Measurements from ENCODE around the gene NT5C2.
"Not testable (repeated sequence)": the region's sequence is repeated elsewhere in the genome, so short reads cannot be mapped to it uniquely, and the experiment has no call there.

Gene NT5C2

GRCh38 chr10:103224133-103224532, 31.1 kb upstream of the NT5C2 start:
- Histone ChIP-seq H3K4me1 (ENCODE audit: control insufficient read depth, low read length) (no peaks in the 10 kb centered on the region), H3K27me3 (ENCODE audit: control insufficient read depth, low read length) (no peaks in the 10 kb centered on the region), H4K20me1 (ENCODE audit: control insufficient read depth, insufficient read depth, low read depth, low read length) (no peaks in the 10 kb centered on the region), H3K4me3 (ENCODE audit: low read length) (no peak overlapping the region), H3K9me3 (ENCODE audit: control insufficient read depth, insufficient read depth, low read length) (peaks cover 10% of the 10 kb centered on the region; the same call in 1 of the 2 replicates), H3F3A (ENCODE audit: control insufficient read depth, insufficient read depth) (no peaks in the 10 kb centered on the region), H3K79me2 (ENCODE audit: control insufficient read depth, low read length) (no peaks in the 10 kb centered on the region), H3K4me2 (ENCODE audit: low read length) (no peak overlapping the region), H3K36me3 (ENCODE audit: control insufficient read depth, low read length) (no peaks in the 10 kb centered on the region), H3K27ac (ENCODE audit: low read depth, low read length) (no peak overlapping the region), H3K9me2 (replicated peaks; ENCODE audit: control insufficient read depth, low read length) (no peaks in the 10 kb centered on the region)
- TF ChIP-seq CTCF (IDR thresholded peaks at IDR 0.05; ENCODE audit: low read depth, low read length, poor library complexity, severe bottlenecking): no peak
- no peak for TF ChIP-seq EZH2phosphoT487 (IDR thresholded peaks at IDR 0.05; ENCODE audit: borderline replicate concordance, low read length)

GRCh38 chr10:103216362-103216761, 23.3 kb upstream of the NT5C2 start:
- H3K36me3 ChIP-seq (ENCODE audit: control insufficient read depth, low read length); H3K4me2 ChIP-seq (ENCODE audit: low read length); H3K4me1 ChIP-seq (ENCODE audit: control insufficient read depth, low read length); H3K9me2 ChIP-seq (replicated peaks; ENCODE audit: control insufficient read depth, low read length); H3F3A ChIP-seq (ENCODE audit: control insufficient read depth, insufficient read depth); H3K4me3 ChIP-seq (ENCODE audit: low read length); H3K79me2 ChIP-seq (ENCODE audit: control insufficient read depth, low read length); H4K20me1 ChIP-seq (ENCODE audit: control insufficient read depth, insufficient read depth, low read depth, low read length); H3K27me3 ChIP-seq (ENCODE audit: control insufficient read depth, low read length); H3K9me3 ChIP-seq (ENCODE audit: control insufficient read depth, insufficient read depth, low read length); H3K27ac ChIP-seq (ENCODE audit: low read depth, low read length): not testable (repeated sequence)

GRCh38 chr10:103215601-103216000, 22.5 kb upstream of the NT5C2 start:
- Histone ChIP-seq H3F3A (ENCODE audit: control insufficient read depth, insufficient read depth) (no peaks in the 10 kb centered on the region), H4K20me1 (ENCODE audit: control insufficient read depth, insufficient read depth, low read depth, low read length) (no peaks in the 10 kb centered on the region), H3K4me1 (ENCODE audit: control insufficient read depth, low read length) (no peaks in the 10 kb centered on the region), H3K9me2 (replicated peaks; ENCODE audit: control insufficient read depth, low read length) (no peaks in the 10 kb centered on the region), H3K27ac (ENCODE audit: low read depth, low read length) (no peak overlapping the region), H3K4me2 (ENCODE audit: low read length) (no peak overlapping the region), H3K4me3 (ENCODE audit: low read length) (no peak overlapping the region), H3K9me3 (ENCODE audit: control insufficient read depth, insufficient read depth, low read length) (0 out of 2 replicates have a peak, but pooled peaks cover 5% of the 10 kb centered on the region), H3K36me3 (ENCODE audit: control insufficient read depth, low read length) (no peaks in the 10 kb centered on the region), H3K79me2 (ENCODE audit: control insufficient read depth, low read length) (no peaks in the 10 kb centered on the region), H3K27me3 (ENCODE audit: control insufficient read depth, low read length) (no peaks in the 10 kb centered on the region)
- TF ChIP-seq EZH2phosphoT487 (IDR thresholded peaks at IDR 0.05; ENCODE audit: borderline replicate concordance, low read length): no peak
- no peak for TF ChIP-seq CTCF (IDR thresholded peaks at IDR 0.05; ENCODE audit: low read depth, low read length, poor library complexity, severe bottlenecking)

- not testable (repeated sequence) for H3K4me1 ChIP-seq (ENCODE audit: control insufficient read depth, low read length); H3K9me2 ChIP-seq (replicated peaks; ENCODE audit: control insufficient read depth, low read length)
These were observed 17.2 kb upstream of the NT5C2 start for GRCh38 chr10:103210262-103210661.

GRCh38 chr10:103207643-103208042, 14.6 kb upstream of the NT5C2 start:
- H3K4me2 ChIP-seq (ENCODE audit: low read length); H3K9me2 ChIP-seq (replicated peaks; ENCODE audit: control insufficient read depth, low read length); H3K27me3 ChIP-seq (ENCODE audit: control insufficient read depth, low read length); H3F3A ChIP-seq (ENCODE audit: control insufficient read depth, insufficient read depth); H4K20me1 ChIP-seq (ENCODE audit: control insufficient read depth, insufficient read depth, low read depth, low read length); H3K27ac ChIP-seq (ENCODE audit: low read depth, low read length); H3K36me3 ChIP-seq (ENCODE audit: control insufficient read depth, low read length); H3K4me3 ChIP-seq (ENCODE audit: low read length); H3K79me2 ChIP-seq (ENCODE audit: control insufficient read depth, low read length); H3K4me1 ChIP-seq (ENCODE audit: control insufficient read depth, low read length): not testable (repeated sequence)
- H3K9me3 ChIP-seq (ENCODE audit: control insufficient read depth, insufficient read depth, low read length): peaks cover 12% of the 10 kb centered on the region

More at GRCh38 chr10:103210262-103210661, 17.2 kb upstream of the NT5C2 start:
- not testable (repeated sequence) for H3K79me2 ChIP-seq (ENCODE audit: control insufficient read depth, low read length); H3K36me3 ChIP-seq (ENCODE audit: control insufficient read depth, low read length); H3K27ac ChIP-seq (ENCODE audit: low read depth, low read length); H4K20me1 ChIP-seq (ENCODE audit: control insufficient read depth, insufficient read depth, low read depth, low read length); H3K4me3 ChIP-seq (ENCODE audit: low read length); H3K27me3 ChIP-seq (ENCODE audit: control insufficient read depth, low read length); H3F3A ChIP-seq (ENCODE audit: control insufficient read depth, insufficient read depth); H3K4me2 ChIP-seq (ENCODE audit: low read length)
- H3K9me3 ChIP-seq (ENCODE audit: control insufficient read depth, insufficient read depth, low read length): peaks cover 12% of the 10 kb centered on the region
